Activated T-helper 1 cell treated with anti-CD3 and anti-CD28 coated beads, Interleukin-2, amount 50 U/mL, for 16 hours (primary cell): ENCODE measurements around the gene GULP1.

Experiments
- DNase-seq, 2 donors: peaks; one replicate each; pipeline ENCODE4 v3.0.0-alpha.2; 2020; ENCODE audit warnings: low read depth in 1 of 2, low spot score in 1 of 2

GULP1 gene

DNA sequence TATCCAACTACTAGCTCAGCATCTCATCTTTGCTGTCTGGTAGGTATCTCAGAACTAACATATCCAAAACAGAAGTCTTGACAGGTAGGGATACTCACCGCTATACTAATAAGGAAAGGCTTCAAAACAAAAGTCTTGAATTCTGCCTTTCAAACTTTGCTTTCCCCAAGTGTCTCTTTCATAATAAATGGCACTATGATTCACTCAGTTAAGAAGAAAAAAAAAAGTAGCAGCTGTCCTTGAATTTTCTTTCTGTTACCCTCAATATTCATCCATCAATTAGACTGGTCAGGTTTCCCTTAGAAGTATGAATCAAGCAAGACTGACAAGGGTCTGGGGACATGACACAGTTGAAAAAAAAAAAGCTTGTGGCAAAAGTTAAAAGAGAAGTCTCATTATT is 175.1 kb downstream of the GULP1 start:
- no peak for DNase-seq

GRCh38 chr2:188471166-188471565 is 179.5 kb downstream of the GULP1 start:
- DNase-seq = no peak

DNA sequence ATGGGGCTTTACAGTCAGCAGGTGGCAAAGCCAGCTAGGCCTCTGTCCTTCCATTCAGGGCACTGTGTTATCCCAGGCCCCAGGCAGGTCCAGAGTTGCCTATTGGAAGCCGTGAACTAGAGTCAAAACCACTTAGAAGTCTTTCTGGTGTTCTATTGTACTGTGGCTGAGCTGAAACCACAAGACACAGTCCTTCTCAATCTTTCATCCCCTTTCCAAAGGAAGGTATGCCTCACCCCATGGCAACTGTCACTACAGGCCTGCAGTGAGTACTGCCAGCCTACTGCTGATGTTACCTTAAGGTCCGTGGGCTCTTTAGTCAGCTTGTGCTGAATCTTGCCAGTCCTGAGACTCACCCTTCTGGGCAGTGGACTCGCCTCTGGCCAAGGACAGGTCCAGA is 181.6 kb downstream of the GULP1 start:
- DNase-seq = no peak

DNA sequence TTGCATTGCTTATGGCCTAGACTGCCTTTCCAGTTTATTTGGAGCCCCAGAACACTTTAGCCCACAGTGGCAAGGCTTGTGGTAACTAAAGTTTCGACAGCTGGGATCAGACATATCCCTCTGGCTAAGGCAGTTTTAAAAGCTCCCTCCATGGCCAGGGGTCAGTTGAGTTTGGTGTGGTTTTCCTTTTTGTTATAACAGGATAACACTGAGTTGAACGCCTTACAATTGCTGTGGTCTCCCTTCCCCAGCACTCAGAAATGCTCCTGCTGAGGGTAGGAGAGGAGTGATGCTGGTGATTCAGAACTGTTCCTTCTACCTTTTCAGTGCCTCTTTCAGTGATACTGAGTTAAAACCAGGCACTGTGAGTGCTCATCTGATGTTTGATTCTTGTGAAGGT is 182.6 kb downstream of the GULP1 start:
- no peak for DNase-seq

DNA sequence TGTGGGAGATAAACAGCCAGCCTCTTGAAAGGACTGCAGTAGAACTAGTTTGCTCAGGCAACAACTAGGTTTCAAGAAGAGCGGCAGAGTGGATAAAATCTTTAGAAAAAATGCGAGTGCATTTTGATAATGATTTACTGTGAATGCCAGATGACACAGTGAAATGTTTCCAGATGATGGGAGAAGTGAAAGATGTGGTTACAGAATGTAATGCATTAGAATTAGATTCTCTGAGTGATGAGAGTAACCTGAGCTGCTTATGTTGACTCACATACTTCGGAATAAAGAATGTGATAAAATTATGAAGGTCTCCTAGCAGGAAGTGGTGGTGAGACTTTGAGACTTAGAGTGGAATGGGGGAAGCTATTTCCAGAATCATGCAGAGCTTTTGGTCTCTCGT is 184.3 kb downstream of the GULP1 start:
- DNase-seq = no peak

DNA sequence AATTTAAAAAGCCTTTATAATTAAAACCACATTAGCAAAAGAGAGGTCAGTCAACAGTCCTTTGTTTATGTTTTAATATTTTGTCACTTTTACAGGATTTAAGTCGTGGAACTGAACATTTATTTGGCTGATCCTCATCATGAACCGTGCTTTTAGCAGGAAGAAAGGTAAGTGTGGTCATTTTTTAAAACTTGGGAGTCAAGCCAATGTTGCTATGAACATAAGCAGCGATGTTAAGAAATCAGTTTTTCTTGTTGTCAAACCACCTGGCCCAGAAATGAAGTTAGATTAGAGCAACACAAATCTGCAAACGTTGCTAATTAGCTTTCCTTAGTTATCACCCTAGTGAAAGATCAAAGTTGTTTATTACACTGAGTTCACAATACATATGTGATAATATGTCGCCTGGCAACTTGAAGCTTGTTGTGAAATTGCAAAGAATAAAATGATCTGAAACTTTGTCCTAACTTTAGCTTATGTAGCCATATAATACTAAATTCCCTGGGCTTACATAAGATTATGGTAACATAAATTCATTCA is 186.0 kb downstream of the GULP1 start:
- DNase-seq = no peak

GRCh38 chr2:188478724-188479123 is 187.1 kb downstream of the GULP1 start:
- DNase-seq = no peak

GRCh38 chr2:188481474-188481873 is 189.8 kb downstream of the GULP1 start:
- DNase-seq = no peak

GRCh38 chr2:188485496-188485895 is 193.8 kb downstream of the GULP1 start:
- no peak for DNase-seq

- DNase-seq = no peak
These were observed 201.1 kb downstream of the GULP1 start for GRCh38 chr2:188492751-188493150.

GRCh38 chr2:188494906-188495305 is 203.2 kb downstream of the GULP1 start:
- no peak for DNase-seq

- DNase-seq = no peak
These were observed 204.3 kb downstream of the GULP1 start for GRCh38 chr2:188495969-188496431.

- no peak for DNase-seq
These were observed 206.1 kb downstream of the GULP1 start for GRCh38 chr2:188497726-188498125.

DNA sequence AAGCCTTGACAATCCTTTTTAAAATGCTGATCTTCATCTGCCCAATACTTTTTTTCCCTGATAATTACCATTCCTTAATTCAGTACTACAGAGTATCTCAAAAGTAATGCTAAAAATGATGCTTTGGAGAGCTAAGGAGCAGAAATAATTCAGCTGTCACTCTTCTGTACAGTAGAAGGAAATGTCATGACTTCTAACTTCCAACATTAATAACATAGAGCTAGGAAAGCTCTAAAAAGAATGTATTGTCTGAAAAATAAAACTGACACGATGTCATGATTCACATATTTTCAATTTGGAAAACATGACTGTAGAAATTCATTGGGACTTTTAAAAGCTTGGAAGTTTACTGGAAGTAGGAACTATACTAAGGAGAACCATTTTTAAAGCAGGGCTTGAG is 212.3 kb downstream of the GULP1 start:
- DNase-seq = no peak

DNA sequence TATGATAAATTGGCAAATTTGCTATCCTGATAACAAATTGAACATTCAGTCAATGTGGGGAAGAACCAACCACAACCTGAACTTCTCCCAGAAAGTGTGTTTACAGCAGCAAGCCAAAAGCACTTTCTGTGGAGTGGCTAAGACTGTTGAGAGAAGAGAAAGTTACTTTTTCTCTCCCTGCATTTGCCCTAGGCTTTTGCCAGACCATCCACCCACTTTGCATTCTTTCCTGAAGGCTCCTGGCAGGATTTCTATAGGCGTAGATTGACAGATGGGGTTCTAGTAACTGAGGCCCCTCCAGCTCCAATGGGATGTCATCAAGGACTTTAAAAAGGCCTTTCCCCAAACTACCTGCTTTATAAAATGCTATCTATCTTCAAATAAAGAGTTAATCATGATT is 215.2 kb downstream of the GULP1 start:
- no peak for DNase-seq

- DNase-seq = no peak
These were observed 219.7 kb downstream of the GULP1 start for GRCh38 chr2:188511346-188511745.

GRCh38 chr2:188512456-188512855 is 220.8 kb downstream of the GULP1 start:
- DNase-seq = no peak

GRCh38 chr2:188515918-188516317 is 224.2 kb downstream of the GULP1 start:
- no peak for DNase-seq

- DNase-seq = no peak
These were observed 226.0 kb downstream of the GULP1 start for GRCh38 chr2:188517549-188518215.

DNA sequence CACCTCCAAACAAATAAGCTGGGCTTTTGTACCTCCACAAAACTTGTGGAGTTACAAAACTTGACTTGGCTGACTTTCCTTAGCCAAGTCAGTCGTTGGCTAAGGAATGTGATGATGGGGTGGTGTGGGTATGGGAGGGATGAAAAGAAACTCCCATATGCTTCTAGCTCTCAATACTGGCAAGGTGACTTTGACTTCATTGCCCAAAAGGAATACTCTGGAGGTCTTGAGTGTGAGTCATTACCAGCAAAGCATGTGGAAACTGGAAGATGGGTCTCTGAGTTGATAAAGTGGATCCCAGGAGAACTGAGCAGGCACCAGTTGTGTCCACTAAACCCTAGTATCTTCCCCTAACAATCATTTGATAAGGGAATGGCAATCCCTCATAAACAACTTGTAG is 226.7 kb downstream of the GULP1 start:
- DNase-seq = no peak

GRCh38 chr2:188519136-188519535 is 227.5 kb downstream of the GULP1 start:
- no peak for DNase-seq

- DNase-seq = no peak
These were observed 230.8 kb downstream of the GULP1 start for GRCh38 chr2:188522517-188522916.

DNA sequence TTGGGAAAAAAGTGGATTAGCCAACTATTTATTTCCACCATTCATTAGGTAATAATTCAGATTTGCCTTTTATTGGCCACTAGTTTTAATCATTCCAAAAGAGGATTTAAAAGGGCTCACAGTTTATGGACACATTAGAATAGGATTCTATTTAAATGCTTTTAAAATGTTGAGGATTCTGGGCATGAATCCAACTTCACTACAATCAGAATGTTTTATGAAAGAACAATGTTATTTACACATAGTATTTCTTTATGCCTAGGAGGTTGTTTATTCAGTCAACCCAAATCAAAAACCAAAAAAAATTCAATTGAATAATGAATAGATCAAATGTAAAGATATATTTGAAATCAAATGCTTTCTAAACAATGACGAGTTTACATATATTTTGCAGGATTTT is 232.2 kb downstream of the GULP1 start:
- DNase-seq = no peak
